ENCODE results near the gene ETFA. TPM values are rescaled to one million over a fixed set of nuclear protein-coding genes. Genes with fewer than 3 reads are reported as not detected.
A peak's percentile ranks its signal among the peaks of the same experiment; 100 is the strongest.

Gene ETFA
- total and polyA plus RNA-seq, 12 donors = 103 to 541 (median 442) TPM

DNA sequence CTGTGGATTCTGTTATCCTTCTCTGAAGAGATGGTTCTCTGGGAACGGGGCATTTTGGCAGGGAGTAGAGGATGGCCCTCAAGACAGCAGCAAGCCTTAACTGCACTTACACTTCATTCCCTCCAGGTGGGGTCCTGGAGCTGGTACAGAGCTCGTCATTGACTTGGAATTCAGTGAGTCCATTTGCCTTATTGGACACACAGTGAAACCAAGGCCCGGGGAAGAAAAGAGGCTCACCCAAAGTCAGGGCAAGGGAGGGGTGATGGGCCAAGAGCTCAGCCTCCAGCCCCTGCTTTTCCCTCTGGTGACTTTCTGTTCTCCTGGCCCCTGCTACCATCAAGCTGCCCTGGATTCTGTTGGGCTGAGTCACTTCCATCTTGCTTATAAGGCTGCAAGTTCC lies 125.6 kb downstream of the ETFA start:
- Histone ChIP-seq H3K9me3 (no peaks in the 10 kb centered on the region), H3K36me3 (no peaks in the 10 kb centered on the region), H3K4me1 (peaks cover 0 to 5% (median 3%) of the 10 kb centered on the region in 9 donors), H3K27ac (no peak overlapping the region), H3K27me3 (peaks cover 0 to 43% (median 14%) of the 10 kb centered on the region in 7 donors), H3K4me3 (no peak overlapping the region)
- TF ChIP-seq, protein P1, sequence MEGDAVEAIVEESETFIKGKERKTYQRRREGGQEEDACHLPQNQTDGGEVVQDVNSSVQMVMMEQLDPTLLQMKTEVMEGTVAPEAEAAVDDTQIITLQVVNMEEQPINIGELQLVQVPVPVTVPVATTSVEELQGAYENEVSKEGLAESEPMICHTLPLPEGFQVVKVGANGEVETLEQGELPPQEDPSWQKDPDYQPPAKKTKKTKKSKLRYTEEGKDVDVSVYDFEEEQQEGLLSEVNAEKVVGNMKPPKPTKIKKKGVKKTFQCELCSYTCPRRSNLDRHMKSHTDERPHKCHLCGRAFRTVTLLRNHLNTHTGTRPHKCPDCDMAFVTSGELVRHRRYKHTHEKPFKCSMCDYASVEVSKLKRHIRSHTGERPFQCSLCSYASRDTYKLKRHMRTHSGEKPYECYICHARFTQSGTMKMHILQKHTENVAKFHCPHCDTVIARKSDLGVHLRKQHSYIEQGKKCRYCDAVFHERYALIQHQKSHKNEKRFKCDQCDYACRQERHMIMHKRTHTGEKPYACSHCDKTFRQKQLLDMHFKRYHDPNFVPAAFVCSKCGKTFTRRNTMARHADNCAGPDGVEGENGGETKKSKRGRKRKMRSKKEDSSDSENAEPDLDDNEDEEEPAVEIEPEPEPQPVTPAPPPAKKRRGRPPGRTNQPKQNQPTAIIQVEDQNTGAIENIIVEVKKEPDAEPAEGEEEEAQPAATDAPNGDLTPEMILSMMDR (IDR thresholded peaks at IDR 0.05) = peak in 8 of 9 donors; percentile 12 to 59 (median 32)
- 39 to 51% methylated on average over 3 of the region's 3 CpGs for WGBS, 2 donors
- DNase-seq = no peak
- intact Hi-C loops (cut with DNase I) = loop anchor here in 3 of 10 donors (5.0 to 10.0 kb wide), 3 partner anchors 142 to 679 kb away; no protein-coding TSS in a partner anchor
- ATAC-seq = peak in 2 of 8 donors; percentile 33 to 34

DNA sequence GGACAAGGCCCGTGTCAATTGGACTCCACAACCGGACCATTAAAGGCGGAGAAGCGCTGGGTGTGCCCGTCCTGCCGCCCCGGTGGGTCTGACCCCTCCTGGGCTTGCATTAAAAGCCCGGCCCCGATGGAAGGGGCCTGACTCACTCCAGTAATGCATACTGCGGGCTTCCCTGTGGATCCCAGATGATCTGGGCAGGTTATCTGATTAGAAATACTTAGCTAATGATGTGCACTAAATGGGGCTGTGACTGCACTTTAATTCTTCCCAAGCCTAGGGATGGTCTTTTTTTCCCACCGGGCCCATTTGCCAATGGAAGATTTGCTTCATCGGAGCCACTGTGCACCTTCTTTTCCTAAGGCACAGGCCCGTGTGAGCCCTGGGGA lies 126.6 kb downstream of the ETFA start:
- ATAC-seq (no peak), DNase-seq (no peak)
- H3K27me3 ChIP-seq = peaks cover 0 to 34% (median 4%) of the 10 kb centered on the region in 7 donors
- no peak overlapping the region for H3K27ac ChIP-seq
- TF ChIP-seq, protein P1 (IDR thresholded peaks at IDR 0.05) = no peak
- intact Hi-C loops (cut with DNase I) = loop anchor here in 3 of 10 donors (5.0 to 10.0 kb wide), 3 partner anchors 143 to 680 kb away; no protein-coding TSS in a partner anchor
- H3K9me3 ChIP-seq = no peaks in the 10 kb centered on the region
- 70 to 88% methylated on average over 13 of the region's 13 CpGs for WGBS, 2 donors
- H3K36me3 ChIP-seq = no peaks in the 10 kb centered on the region
- no peak overlapping the region for H3K4me3 ChIP-seq
- H3K4me1 ChIP-seq = no peaks in the 10 kb centered on the region

DNA sequence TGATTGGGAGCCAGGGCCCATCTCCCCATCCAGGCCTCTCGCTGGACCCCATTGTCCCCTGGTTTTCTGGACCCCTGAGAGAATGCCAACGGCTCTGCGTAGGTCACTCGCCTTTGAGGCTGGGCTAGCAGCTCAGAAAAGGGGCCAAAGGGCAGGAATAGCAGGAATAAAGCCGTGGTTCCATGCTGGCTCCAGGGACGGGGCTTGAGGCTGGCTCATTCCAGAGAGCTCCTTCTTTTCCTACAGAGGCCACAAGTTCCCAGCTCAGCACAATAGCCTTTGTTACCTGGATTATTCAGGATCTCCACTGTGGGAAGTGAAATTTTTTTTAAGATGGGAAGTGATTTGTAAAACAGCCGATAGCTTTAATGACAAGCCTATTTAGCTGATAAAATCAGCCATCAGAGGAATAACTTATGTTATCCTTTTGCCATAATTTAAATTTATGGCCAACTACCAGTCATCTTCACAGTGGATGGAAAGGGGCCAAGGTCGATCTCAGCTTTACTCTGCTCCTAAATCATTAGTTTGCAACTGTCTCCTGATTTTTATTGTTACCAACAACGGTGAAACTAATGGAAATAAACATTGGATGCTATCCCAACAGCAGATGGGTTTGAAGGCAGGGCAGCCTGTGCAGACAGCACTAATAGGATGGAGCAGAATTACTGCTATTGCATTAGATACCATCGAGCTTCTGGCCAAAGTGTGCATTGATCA lies 127.2 kb downstream of the ETFA start:
- DNase-seq (no peak), ATAC-seq (no peak)
- Histone ChIP-seq H3K36me3 (no peaks in the 10 kb centered on the region), H3K4me1 (no peaks in the 10 kb centered on the region), H3K27me3 (peaks cover 0 to 31% (median 0%) of the 10 kb centered on the region in 7 donors), H3K27ac (no peak overlapping the region), H3K9me3 (no peaks in the 10 kb centered on the region), H3K4me3 (no peak overlapping the region)
- TF ChIP-seq, protein P1 (IDR thresholded peaks at IDR 0.05) = no peak
- intact Hi-C loops (cut with DNase I) = loop anchor here in 1 of 10 donors (10.0 kb wide), 1 partner anchor 681 kb away; no protein-coding TSS in a partner anchor
- WGBS, 2 donors = 65 to 78% methylated on average over 10 of the region's 10 CpGs

DNA sequence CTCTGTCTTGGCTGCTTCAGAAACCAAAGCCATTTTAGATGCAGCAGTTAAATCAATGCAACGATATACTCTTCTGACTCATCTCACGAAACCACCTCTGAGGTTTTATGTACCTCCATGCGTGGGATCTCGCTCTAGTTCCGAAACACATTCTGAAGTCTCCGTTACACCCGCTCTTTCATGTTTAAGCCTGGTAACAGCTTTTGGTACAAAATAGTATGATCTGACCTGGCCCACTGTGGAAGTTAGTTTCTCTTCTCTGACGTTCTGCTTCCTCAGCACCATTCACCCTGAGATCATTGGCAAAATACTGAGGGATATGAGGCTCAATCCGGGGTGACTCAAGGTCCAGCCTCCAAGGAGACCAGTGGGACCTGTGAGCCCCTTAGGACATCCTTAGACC lies 129.6 kb downstream of the ETFA start:
- TF ChIP-seq, protein P1 (IDR thresholded peaks at IDR 0.05) = no peak
- Histone ChIP-seq H3K27me3 (peaks cover 0 to 45% (median 8%) of the 10 kb centered on the region in 7 donors), H3K9me3 (no peaks in the 10 kb centered on the region), H3K36me3 (no peaks in the 10 kb centered on the region), H3K4me1 (peaks cover 7 to 19% (median 11%) of the 10 kb centered on the region in 9 donors), H3K27ac (no peak overlapping the region), H3K4me3 (no peak overlapping the region)
- 86 to 91% methylated on average over 9 of the region's 9 CpGs for WGBS, 2 donors
- no peak for ATAC-seq
- DNase-seq = no peak
- intact Hi-C loops (cut with DNase I) = loop anchor here in 1 of 10 donors (10.0 kb wide), 1 partner anchor 683 kb away; no protein-coding TSS in a partner anchor
